Stimulated activated CD4-positive, alpha-beta T cell treated with anti-CD3 and anti-CD28 coated beads, Interleukin-15, amount 100 ng/mL, for 24 hours (primary cell): ENCODE measurements around the gene AKNA.
A peak's percentile ranks its signal among the peaks of the same experiment; 100 is the strongest.

ENCODE experiments used
- DNase-seq: peaks from one replicate; pipeline ENCODE4 v3.0.0-alpha.2; 2020

Gene AKNA

GRCh38 chr9:114375386-114376175 lies 12.2 kb downstream of the AKNA start:
- DNase-seq, result no peak

GRCh38 chr9:114374936-114375335 lies 12.8 kb downstream of the AKNA start:
- DNase-seq, result no peak

- no peak for DNase-seq
Measured at GRCh38 chr9:114373960-114374730, 13.6 kb downstream of the AKNA start.

GRCh38 chr9:114372921-114373448 lies 14.8 kb downstream of the AKNA start:
- DNase-seq, result peak; percentile 86

GRCh38 chr9:114371973-114372917 lies 15.5 kb downstream of the AKNA start:
- DNase-seq, result peak; percentile 53

- DNase-seq, result no peak
Measured at GRCh38 chr9:114371343-114371944, 16.3 kb downstream of the AKNA start.

- DNase-seq, result no peak
Measured at GRCh38 chr9:114370968-114371320, 16.8 kb downstream of the AKNA start.

- DNase-seq, result no peak
Measured at GRCh38 chr9:114370251-114370967, 17.4 kb downstream of the AKNA start.

GRCh38 chr9:114369216-114370130 lies 18.3 kb downstream of the AKNA start:
- DNase-seq, result no peak

GRCh38 chr9:114367772-114368569 lies 19.8 kb downstream of the AKNA start:
- DNase-seq, result no peak

- DNase-seq, result no peak
Measured at GRCh38 chr9:114367366-114367765, 20.4 kb downstream of the AKNA start.

- DNase-seq, result peak; percentile 50
Measured at GRCh38 chr9:114366334-114367128, 21.3 kb downstream of the AKNA start.

GRCh38 chr9:114365194-114365593 lies 22.6 kb downstream of the AKNA start:
- no peak for DNase-seq

- DNase-seq, result no peak
Measured at GRCh38 chr9:114364134-114365041, 23.4 kb downstream of the AKNA start.

- no peak for DNase-seq
Measured at GRCh38 chr9:114363424-114363823, 24.4 kb downstream of the AKNA start.

GRCh38 chr9:114362394-114362793 lies 25.4 kb downstream of the AKNA start:
- no peak for DNase-seq

- no peak for DNase-seq
Measured at GRCh38 chr9:114361542-114361941, 26.2 kb downstream of the AKNA start.

- no peak for DNase-seq
Measured at GRCh38 chr9:114359801-114360200, 28.0 kb downstream of the AKNA start.
